Sigmoid colon (tissue), 7 donors: ENCODE results near the gene DCAF16. TPM values are rescaled to one million over a fixed set of nuclear protein-coding genes. Genes with fewer than 3 reads are reported as not detected.
"Not testable (repeated sequence)": the region's sequence is repeated elsewhere in the genome, so short reads cannot be mapped to it uniquely, and the experiment has no call there.

ENCODE experiments used
- DNase-seq: peaks from one replicate; pipeline ENCODE4 v3.0.0-alpha.2; 2019
- H3K27ac ChIP-seq, 4 donors: fragments of 200-600 bp; sonication (generic); one replicate each; pipeline ENCODE4 v1.5.1; 2016 to 2019; ENCODE audit warnings: mild to moderate bottlenecking in 1 of 4
- H3K27me3 ChIP-seq, 3 donors: fragments of 200-600 bp; sonication (generic); one replicate each; pipeline ENCODE4 v1.5.1; 2019; ENCODE audit warnings: mild to moderate bottlenecking in 1 of 3
- H3K36me3 ChIP-seq, 4 donors: fragments of 200-600 bp; sonication (generic); one replicate each; pipeline ENCODE4 v1.5.1; 2016 to 2019
- H3K4me1 ChIP-seq, 4 donors: fragments of 200-600 bp; sonication (generic); one replicate each; pipeline ENCODE4 v1.5.1; 2017 to 2019
- H3K4me3 ChIP-seq, 4 donors: fragments of 200-600 bp; sonication (generic); one replicate each; pipeline ENCODE4 v1.5.1; 2017 to 2019; ENCODE audit warnings: mild to moderate bottlenecking in 2 of 4, moderate library complexity in 1 of 4
- H3K9me3 ChIP-seq, 4 donors: fragments of 200-600 bp in 3 of 4; sonication (generic) in 3 of 4; one replicate each; pipeline versions ENCODE4 v1.5.1 to v1.6.1; 2013 to 2019
- CTCF ChIP-seq, 4 experiments: fragments of 450-650 bp in 3 of 4; fragments of 200-600 bp in 1 of 4; IDR thresholded peaks; one replicate each; pipeline ENCODE4 v1.5.1; 2016 to 2019; ENCODE audit warnings: antibody characterized with exemption in 4 of 4, mild to moderate bottlenecking in 3 of 4, moderate library complexity in 2 of 4
- EP300 ChIP-seq, 4 donors: sonication (generic); formaldehyde crosslinking; IDR thresholded peaks; one replicate each; pipeline ENCODE4 v1.6.1; 2017; ENCODE audit warnings: antibody characterized with exemption in 4 of 4
- POLR2A ChIP-seq, 2 donors: fragments of 450-650 bp; IDR thresholded peaks; one replicate each; pipeline ENCODE4 v1.6.1; 2016; ENCODE audit warnings: antibody characterized with exemption in 2 of 2, mild to moderate bottlenecking in 2 of 2, moderate library complexity in 2 of 2
- POLR2AphosphoS5 ChIP-seq, 4 donors: sonication (generic); formaldehyde crosslinking; IDR thresholded peaks; one replicate each; pipeline ENCODE4 v1.6.1; 2017; ENCODE audit warnings: antibody characterized with exemption in 4 of 4
- WGBS, 2 donors: extraction: QIAGEN DNeasy Blood & Tissue Kit; methylation state at CpG; one replicate each; pipeline ENCODE4 v1.1.7; 2013; 5-methylcytosine and 5-hydroxymethylcytosine counted together
- intact Hi-C: fragments of 100-400 bp; cut with DNase I; formaldehyde crosslinking; loops from one replicate; pipeline ENCODE4 v1.15.1; 2023
- polyA plus RNA-seq, 3 donors: library from polyadenylated mRNA; stranded (reverse); fragments of 200-250 nt; gene quantifications; one replicate each; pipeline ENCODE4 v1.2.3, GENCODE V29; 2013
- total RNA-seq, 4 donors: library from RNA; depleted of rRNA; stranded (reverse); fragments of >200 nt; gene quantifications; one replicate each; pipeline ENCODE4 v1.1.0, GENCODE V29; 2016
- donor health status: healthy with polysubstance abuse.
- donor health status: Bipolar disorder and iron deficiency.
- donor health status: healthy.

DCAF16 gene
- total RNA-seq: 10 to 100 TPM; 23.2 to 31.5 (median 25.9) TPM
- polyA plus RNA-seq: 10 to 100 TPM in 1 of 3 donors, 1 to 10 TPM in 2; 5.8 to 14.0 (median 8.4) TPM

GRCh38 chr4:17810260-17811077 lies at the start of gene DCAF16, which contains the start of gene NCAPG:
Gene DCAF16, minus strand, starts transcription at chr4:17810757. Its CDS starts 6,616 bp downstream, at chr4:17804141.
Gene NCAPG, plus strand, starts transcription at chr4:17810979. Its CDS starts 99 bp downstream, at chr4:17811078.
- Histone ChIP-seq H3K27ac (peak within 1 kb of the TSS; percentile 93 to 98 (median 97)), H3K4me1 (peaks cover 0 to 51% (median 48%) of the 10 kb centered on the region in 4 donors), H3K9me3 (no peaks in the 10 kb centered on the region), H3K27me3 (no peaks in the 10 kb centered on the region), H3K4me3 (peak within 1 kb of the TSS; percentile 70 to 95 (median 84)), H3K36me3 (no peaks in the 10 kb centered on the region)
- intact Hi-C loops: loop anchor here (1.0 kb wide), 2 partner anchors 212 to 233 kb away; partner anchors contain the start of gene LAP3
- 0% methylated on average over 69 of the region's 69 CpGs for WGBS, 2 donors
- TF ChIP-seq CTCF (IDR thresholded peaks at IDR 0.05) (no peak), EP300 (IDR thresholded peaks at IDR 0.05) (peak in 1 of 4 donors; percentile 11), POLR2AphosphoS5 (IDR thresholded peaks at IDR 0.05) (peak; percentile 99 to 100 (median 99)), POLR2A (IDR thresholded peaks at IDR 0.05) (peak; percentile 95 to 96)
- DNase-seq: peak; percentile 100

- Histone ChIP-seq H3K9me3 (peaks cover 0 to 5% (median 2%) of the 10 kb centered on the region in 4 donors), H3K4me3 (no peak overlapping the region), H3K27ac (no peak overlapping the region), H3K36me3 (no peaks in the 10 kb centered on the region), H3K27me3 (no peaks in the 10 kb centered on the region), H3K4me1 (no peaks in the 10 kb centered on the region)
- no peak for DNase-seq
- 97 to 98% methylated on average over 5 of the region's 5 CpGs for WGBS, 2 donors
- no peak for TF ChIP-seq CTCF (IDR thresholded peaks at IDR 0.05)
- no peak for TF ChIP-seq POLR2AphosphoS5 (IDR thresholded peaks at IDR 0.05)
- TF ChIP-seq POLR2A (IDR thresholded peaks at IDR 0.05): no peak
- TF ChIP-seq EP300 (IDR thresholded peaks at IDR 0.05): no peak
- intact Hi-C loops: no loop called here
Measured at GRCh38 chr4:17859793-17860406, 49.3 kb upstream of the DCAF16 start.

- intact Hi-C loops: no loop called here
- no peak overlapping the region for H3K27ac ChIP-seq
- no peaks in the 10 kb centered on the region for H3K9me3 ChIP-seq
- no peak overlapping the region for H3K4me3 ChIP-seq
- 78 to 90% methylated on average over 3 of the region's 3 CpGs for WGBS, 2 donors
- no peaks in the 10 kb centered on the region for H3K4me1 ChIP-seq
- no peaks in the 10 kb centered on the region for H3K36me3 ChIP-seq
- DNase-seq: no peak
- no peaks in the 10 kb centered on the region for H3K27me3 ChIP-seq
- TF ChIP-seq EP300 (IDR thresholded peaks at IDR 0.05): no peak
- no peak for TF ChIP-seq CTCF (IDR thresholded peaks at IDR 0.05)
- no peak for TF ChIP-seq POLR2A (IDR thresholded peaks at IDR 0.05)
- no peak for TF ChIP-seq POLR2AphosphoS5 (IDR thresholded peaks at IDR 0.05)
Measured at GRCh38 chr4:17854036-17854435, 43.5 kb upstream of the DCAF16 start.

- no peak for TF ChIP-seq POLR2AphosphoS5 (IDR thresholded peaks at IDR 0.05)
- TF ChIP-seq EP300 (IDR thresholded peaks at IDR 0.05): no peak
- no peak for TF ChIP-seq POLR2A (IDR thresholded peaks at IDR 0.05)
- no peak for TF ChIP-seq CTCF (IDR thresholded peaks at IDR 0.05)
- Histone ChIP-seq H3K9me3 (no peaks in the 10 kb centered on the region), H3K4me1 (no peaks in the 10 kb centered on the region), H3K4me3 (no peak overlapping the region), H3K27ac (no peak overlapping the region), H3K36me3 (no peaks in the 10 kb centered on the region), H3K27me3 (no peaks in the 10 kb centered on the region)
- DNase-seq: no peak
- intact Hi-C loops: no loop called here
Measured at GRCh38 chr4:17851959-17852358, 41.4 kb upstream of the DCAF16 start.

- H3K27me3 ChIP-seq, H3K4me1 ChIP-seq, DNase-seq, H3K4me3 ChIP-seq, intact Hi-C loops, H3K36me3 ChIP-seq, H3K27ac ChIP-seq, H3K9me3 ChIP-seq: not testable (repeated sequence)
- 88 to 95% methylated on average over 1 of the region's 1 CpG for WGBS, 2 donors
Measured at GRCh38 chr4:17850295-17850694, 39.7 kb upstream of the DCAF16 start.
